Esophagus muscularis mucosa (tissue), 4 donors: Measurements from ENCODE around the gene STK10. TPM values are rescaled to one million over a fixed set of nuclear protein-coding genes. Genes with fewer than 3 reads are reported as not detected.

Experiments
- DNase-seq: peaks from one replicate; pipeline ENCODE4 v3.0.0-alpha.2; 2017; ENCODE audit errors: extremely low spot score
- H3K27ac ChIP-seq, 4 donors: fragments of 200-600 bp; sonication (generic); replicated peaks in 1 of 4; 1 replicate in 3 of 4; 2 replicates in 1 of 4; pipeline ENCODE4 v1.5.1; 2016 to 2019; ENCODE audit warnings: mild to moderate bottlenecking in 1 of 4
- H3K27me3 ChIP-seq, 4 donors: fragments of 200-600 bp; sonication (generic); one replicate each; pipeline versions ENCODE4 v1.5.1 to v1.6.0; 2016 to 2019
- H3K36me3 ChIP-seq, 4 donors: fragments of 200-600 bp; sonication (generic); one replicate each; pipeline ENCODE4 v1.5.1; 2016 to 2019
- H3K4me1 ChIP-seq, 4 donors: fragments of 200-600 bp; sonication (generic); one replicate each; pipeline ENCODE4 v1.5.1; 2016 to 2019
- H3K4me3 ChIP-seq, 4 donors: fragments of 200-600 bp; sonication (generic); 1 replicate in 2 of 4; 2 replicates in 2 of 4; pipeline ENCODE4 v1.5.1; 2016 to 2019; ENCODE audit warnings: mild to moderate bottlenecking in 4 of 4, moderate library complexity in 1 of 4
- H3K9me3 ChIP-seq, 4 donors: fragments of 200-600 bp; sonication (generic); 1 replicate in 3 of 4; 2 replicates in 1 of 4; pipeline ENCODE4 v1.5.1; 2016 to 2019
- EP300 ChIP-seq: sonication (generic); formaldehyde crosslinking; IDR thresholded peaks from one replicate; pipeline ENCODE4 v1.6.1; 2017; ENCODE audit warnings: antibody characterized with exemption
- POLR2A ChIP-seq: fragments of 450-650 bp; IDR thresholded peaks from one replicate; pipeline ENCODE4 v1.6.1; 2017; ENCODE audit warnings: antibody characterized with exemption, moderate library complexity, mild to moderate bottlenecking, low read depth
- POLR2AphosphoS5 ChIP-seq, 2 donors: sonication (generic); formaldehyde crosslinking; IDR thresholded peaks; one replicate each; pipeline ENCODE4 v1.6.1; 2017; ENCODE audit warnings: antibody characterized with exemption in 2 of 2
- WGBS: methylation state at CpG from one replicate; pipeline ENCODE4 v1.1.5; 2018; 5-methylcytosine and 5-hydroxymethylcytosine counted together
- intact Hi-C: fragments of 100-400 bp; cut with DNase I; formaldehyde crosslinking; loops from one replicate; pipeline ENCODE4 v1.15.1; 2023
- total RNA-seq, 4 donors: library from RNA; depleted of rRNA; stranded (reverse); fragments of >200 nt; gene quantifications; one replicate each; pipeline versions ENCODE4 v1.1.0 to v1.2.1, GENCODE V29; 2016
- TF ChIP-seq, protein P1 (sequence below), 3 experiments: fragments of 200-600 bp in 2 of 3; fragments of 450-650 bp in 1 of 3; sonication (generic) in 2 of 3; IDR thresholded peaks; one replicate each; pipeline ENCODE4 v1.5.1; 2017 to 2019; ENCODE audit warnings: antibody characterized with exemption in 3 of 3, mild to moderate bottlenecking in 2 of 3, moderate library complexity in 1 of 3

Gene STK10
- total RNA-seq, 4 donors from 2014 or later, result 18.8 to 21.8 (median 19.4) TPM

DNA sequence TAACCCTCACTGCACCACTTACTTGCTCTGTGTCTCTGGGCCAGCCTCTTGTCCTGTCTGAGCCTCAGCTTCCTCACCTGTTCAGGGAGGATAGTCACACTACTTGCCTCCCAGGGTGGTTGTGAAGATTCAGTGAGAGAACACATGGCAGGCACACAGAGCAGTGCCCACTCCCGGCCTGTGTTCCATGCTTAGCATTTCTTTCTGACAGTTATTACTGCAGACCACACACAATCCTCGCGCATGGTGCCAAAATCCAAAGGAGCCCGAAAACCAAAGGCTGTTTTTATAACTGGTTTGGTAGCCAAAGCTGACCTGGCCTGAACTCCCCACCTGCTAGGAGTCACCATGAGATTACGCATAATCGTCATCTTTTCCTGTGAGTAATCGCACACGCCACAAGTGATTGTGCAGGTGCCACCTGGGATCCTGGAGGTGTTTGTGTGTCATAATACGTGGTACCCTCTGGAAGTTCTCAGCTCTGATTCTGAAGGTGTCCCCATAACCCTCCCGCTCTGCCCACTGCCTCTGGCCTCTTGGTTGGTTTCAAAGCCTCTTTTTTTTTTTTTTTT, 97.0 kb downstream of the STK10 start:
- no peak overlapping the region for H3K4me3 ChIP-seq
- no peaks in the 10 kb centered on the region for H3K9me3 ChIP-seq
- WGBS, result 90% methylated on average over 10 of the region's 10 CpGs
- intact Hi-C loops, result no loop called here
- H3K27me3 ChIP-seq, result no peaks in the 10 kb centered on the region
- no peak for TF ChIP-seq EP300
- TF ChIP-seq POLR2A, result no peak
- TF ChIP-seq, protein P1, sequence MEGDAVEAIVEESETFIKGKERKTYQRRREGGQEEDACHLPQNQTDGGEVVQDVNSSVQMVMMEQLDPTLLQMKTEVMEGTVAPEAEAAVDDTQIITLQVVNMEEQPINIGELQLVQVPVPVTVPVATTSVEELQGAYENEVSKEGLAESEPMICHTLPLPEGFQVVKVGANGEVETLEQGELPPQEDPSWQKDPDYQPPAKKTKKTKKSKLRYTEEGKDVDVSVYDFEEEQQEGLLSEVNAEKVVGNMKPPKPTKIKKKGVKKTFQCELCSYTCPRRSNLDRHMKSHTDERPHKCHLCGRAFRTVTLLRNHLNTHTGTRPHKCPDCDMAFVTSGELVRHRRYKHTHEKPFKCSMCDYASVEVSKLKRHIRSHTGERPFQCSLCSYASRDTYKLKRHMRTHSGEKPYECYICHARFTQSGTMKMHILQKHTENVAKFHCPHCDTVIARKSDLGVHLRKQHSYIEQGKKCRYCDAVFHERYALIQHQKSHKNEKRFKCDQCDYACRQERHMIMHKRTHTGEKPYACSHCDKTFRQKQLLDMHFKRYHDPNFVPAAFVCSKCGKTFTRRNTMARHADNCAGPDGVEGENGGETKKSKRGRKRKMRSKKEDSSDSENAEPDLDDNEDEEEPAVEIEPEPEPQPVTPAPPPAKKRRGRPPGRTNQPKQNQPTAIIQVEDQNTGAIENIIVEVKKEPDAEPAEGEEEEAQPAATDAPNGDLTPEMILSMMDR (IDR thresholded peaks at IDR 0.05), result no peak
- TF ChIP-seq POLR2AphosphoS5 (IDR thresholded peaks at IDR 0.05), result no peak
- DNase-seq, result no peak
- no peaks in the 10 kb centered on the region for H3K4me1 ChIP-seq
- no peak overlapping the region for H3K27ac ChIP-seq
- peaks cover 0 to 50% (median 45%) of the 10 kb centered on the region in 4 donors for H3K36me3 ChIP-seq

DNA sequence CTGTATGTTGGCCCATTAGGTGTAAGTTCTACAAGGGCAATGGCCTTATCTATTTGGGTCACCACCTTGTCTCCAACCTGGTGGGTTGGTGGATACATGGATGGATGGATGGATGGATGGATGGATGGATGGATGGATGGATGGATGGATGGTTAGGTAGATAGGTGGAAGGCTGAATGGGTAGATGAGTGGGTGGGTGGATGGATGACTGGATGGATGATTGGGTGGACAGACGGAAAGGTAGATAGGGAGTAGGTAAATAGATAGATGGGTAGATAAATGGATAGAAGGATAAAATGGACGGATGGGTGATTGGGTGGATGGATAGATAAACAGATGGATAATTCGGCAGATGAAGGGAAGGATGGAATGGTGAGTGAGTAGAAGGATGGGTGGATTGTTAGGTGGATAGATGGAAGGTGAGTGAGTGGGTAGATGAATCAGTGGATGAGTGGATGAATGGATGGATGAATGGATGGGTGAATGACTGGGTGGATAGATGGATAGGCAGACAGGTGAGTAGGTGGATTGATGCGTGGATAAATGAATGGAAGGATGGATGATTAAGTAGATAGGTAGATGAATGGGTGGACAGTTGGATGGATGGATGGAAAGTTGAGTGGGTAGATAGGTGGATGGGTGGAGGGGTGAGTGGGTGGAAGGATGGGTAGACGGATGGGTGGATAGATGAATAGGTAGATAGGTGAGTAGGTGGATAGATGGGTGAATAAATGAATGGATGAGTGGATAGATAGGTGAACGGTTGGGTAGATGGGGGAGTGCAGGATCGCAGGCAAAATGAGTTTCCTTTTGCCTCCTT, 98.5 kb downstream of the STK10 start:
- Histone ChIP-seq H3K4me1 (no peaks in the 10 kb centered on the region), H3K9me3 (no peaks in the 10 kb centered on the region), H3K4me3 (no peak overlapping the region), H3K27me3 (no peaks in the 10 kb centered on the region), H3K27ac (no peak overlapping the region), H3K36me3 (peaks cover 0 to 40% (median 35%) of the 10 kb centered on the region in 4 donors)
- TF ChIP-seq EP300, result no peak
- intact Hi-C loops, result no loop called here
- DNase-seq, result no peak
- 93% methylated on average over 7 of the region's 7 CpGs for WGBS

DNA sequence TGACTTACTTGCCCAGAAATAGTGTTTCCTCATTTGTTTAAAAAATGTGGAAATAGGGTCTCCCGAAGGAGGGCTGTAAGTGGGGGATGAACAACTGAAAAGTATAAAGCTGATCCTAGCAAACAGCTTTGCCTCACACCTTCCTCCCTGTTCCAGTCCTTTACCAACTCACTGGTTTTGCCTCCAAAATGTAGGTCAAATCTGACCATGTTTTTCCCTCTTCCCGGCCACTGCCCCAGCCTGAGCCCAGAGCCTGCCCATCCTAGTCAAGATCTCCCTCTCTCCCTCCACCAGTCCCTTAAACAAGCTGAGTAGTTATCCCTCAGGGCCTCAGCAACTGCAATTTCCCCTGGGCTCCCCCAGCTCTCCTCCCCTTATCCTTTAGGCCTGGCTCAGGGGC, 99.2 kb downstream of the STK10 start:
- Histone ChIP-seq H3K4me1 (no peaks in the 10 kb centered on the region), H3K4me3 (no peak overlapping the region), H3K36me3 (peaks cover 0 to 40% (median 35%) of the 10 kb centered on the region in 4 donors), H3K27me3 (no peaks in the 10 kb centered on the region), H3K9me3 (no peaks in the 10 kb centered on the region), H3K27ac (no peak overlapping the region)
- 97% methylated on average over 2 of the region's 2 CpGs for WGBS
- no peak for TF ChIP-seq POLR2A
- no peak for TF ChIP-seq POLR2AphosphoS5 (IDR thresholded peaks at IDR 0.05)
- TF ChIP-seq, protein P1 (IDR thresholded peaks at IDR 0.05), result no peak
- TF ChIP-seq EP300, result no peak
- DNase-seq, result no peak
- intact Hi-C loops, result no loop called here

DNA sequence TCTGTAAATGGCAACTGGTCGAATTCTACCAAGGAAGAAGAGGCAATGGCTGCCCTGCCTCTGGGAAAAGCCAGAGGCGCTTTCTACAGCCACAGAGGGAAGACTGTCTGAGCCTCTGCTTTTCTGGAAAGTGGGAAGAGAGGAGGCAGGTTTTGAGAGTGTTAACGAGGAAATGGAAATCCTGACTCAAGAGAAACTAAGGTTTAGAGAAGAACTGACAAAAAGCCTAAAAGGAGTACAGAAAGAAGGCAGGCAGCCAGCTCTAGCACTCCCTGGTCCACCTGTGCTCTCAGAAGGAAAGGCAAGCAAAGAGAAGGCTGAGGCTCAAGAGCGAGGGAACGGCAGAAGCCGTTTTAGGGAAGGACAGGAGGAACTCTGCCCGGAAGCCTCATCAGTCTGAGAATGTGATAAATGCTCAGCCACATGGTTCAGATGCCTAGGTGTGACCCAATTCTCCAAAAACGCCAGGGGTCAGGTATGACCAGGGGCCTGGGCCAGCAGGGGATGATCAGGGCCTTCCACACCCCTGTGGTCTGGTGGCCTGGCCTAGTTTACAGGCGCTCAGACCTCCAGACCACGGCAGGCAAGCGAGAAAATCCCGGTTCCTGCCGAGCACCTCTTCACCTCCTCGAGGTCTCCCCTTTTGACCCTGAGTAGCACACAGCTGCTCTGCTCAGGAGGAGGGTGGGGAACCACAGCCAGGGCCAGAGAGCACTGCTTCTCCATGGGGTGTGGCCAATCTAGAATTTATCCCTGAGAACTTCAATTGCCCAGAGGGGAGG, 101.6 kb downstream of the STK10 start:
- DNase-seq, result no peak
- intact Hi-C loops, result no loop called here
- Histone ChIP-seq H3K4me3 (no peak overlapping the region), H3K4me1 (no peaks in the 10 kb centered on the region), H3K27me3 (no peaks in the 10 kb centered on the region), H3K9me3 (no peaks in the 10 kb centered on the region), H3K36me3 (peaks cover 5 to 34% (median 30%) of the 10 kb centered on the region in 4 donors), H3K27ac (no peak overlapping the region)
- TF ChIP-seq POLR2A, result no peak
- TF ChIP-seq, protein P1 (IDR thresholded peaks at IDR 0.05), result no peak
- no peak for TF ChIP-seq EP300
- no peak for TF ChIP-seq POLR2AphosphoS5 (IDR thresholded peaks at IDR 0.05)
- WGBS, result 78% methylated on average over 8 of the region's 14 CpGs

DNA sequence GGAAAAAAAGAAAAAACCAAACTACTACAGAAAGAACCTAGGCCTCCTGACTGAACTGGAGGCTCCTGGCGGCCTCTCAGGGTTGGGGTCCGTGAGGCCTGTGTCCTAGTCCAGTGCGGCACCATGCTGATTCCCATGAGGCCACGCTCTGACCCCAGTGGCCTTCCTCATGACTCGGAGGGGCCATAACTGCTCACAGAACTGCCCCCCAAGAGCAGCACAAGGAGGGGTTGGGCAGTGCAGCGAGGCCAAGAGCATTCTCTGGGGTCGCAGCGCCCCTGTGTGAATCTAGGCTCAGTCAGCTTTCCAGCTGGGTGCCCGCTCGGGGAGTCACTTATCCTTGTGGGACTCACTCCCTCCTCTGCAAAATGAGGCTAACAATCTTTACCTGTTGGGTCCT, 102.3 kb downstream of the STK10 start:
- 93% methylated on average over 5 of the region's 10 CpGs for WGBS
- no peak for DNase-seq

More for the DNA sequence above, 102.3 kb downstream of the STK10 start:
- Histone ChIP-seq H3K27me3 (no peaks in the 10 kb centered on the region), H3K4me3 (no peak overlapping the region), H3K9me3 (no peaks in the 10 kb centered on the region), H3K36me3 (peaks cover 5 to 37% (median 31%) of the 10 kb centered on the region in 4 donors), H3K27ac (no peak overlapping the region), H3K4me1 (no peaks in the 10 kb centered on the region)
- TF ChIP-seq EP300, result no peak
- TF ChIP-seq POLR2A, result no peak
- no peak for TF ChIP-seq POLR2AphosphoS5 (IDR thresholded peaks at IDR 0.05)
- TF ChIP-seq, protein P1 (IDR thresholded peaks at IDR 0.05), result no peak
- intact Hi-C loops, result no loop called here
